Measurements from ENCODE around the gene HOOK2. TPM values are rescaled to one million over a fixed set of nuclear protein-coding genes. Genes with fewer than 3 reads are reported as not detected.
"Not testable (repeated sequence)": the region's sequence is repeated elsewhere in the genome, so short reads cannot be mapped to it uniquely, and the experiment has no call there.

The HOOK2 gene
- total RNA-seq, 1 experiment from 2014 or later: 17.8 TPM

- in situ Hi-C loops (cut with HindIII; ENCODE audit: low pct_unique_long_range_greater_than_20kb, low sequenced_read_pairs): no loop called here
- DNase-seq (ENCODE audit: low read depth): peak; percentile 30
Measured at GRCh38 chr19:12733369-12734214, 41.8 kb downstream of the HOOK2 start.

GRCh38 chr19:12731337-12731736 is 44.0 kb downstream of the HOOK2 start:
- DNase-seq (ENCODE audit: low read depth): no peak
- in situ Hi-C loops (cut with HindIII; ENCODE audit: low pct_unique_long_range_greater_than_20kb, low sequenced_read_pairs): no loop called here

DNA sequence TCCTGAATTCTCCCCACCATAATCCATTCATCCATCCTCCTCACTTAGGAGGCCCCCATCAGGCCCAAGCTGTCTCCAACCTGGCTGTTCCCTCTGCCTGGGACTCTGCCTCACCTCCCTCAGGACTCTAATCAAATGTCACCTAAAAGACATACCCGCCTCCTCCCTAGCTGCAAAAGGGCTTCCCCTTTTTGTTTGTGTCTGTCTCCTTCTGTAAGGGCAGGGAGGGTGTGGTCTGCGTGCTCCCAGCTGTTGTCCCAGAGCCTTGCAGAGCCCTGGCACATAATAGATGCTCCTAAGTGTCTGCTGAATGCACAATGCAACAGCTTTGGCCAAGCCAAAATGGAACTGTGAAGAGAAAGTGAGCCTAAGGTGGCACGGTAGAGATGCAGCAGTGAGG is 45.3 kb downstream of the HOOK2 start:
- in situ Hi-C loops (cut with HindIII; ENCODE audit: low pct_unique_long_range_greater_than_20kb, low sequenced_read_pairs): no loop called here
- DNase-seq (ENCODE audit: low read depth): no peak

DNA sequence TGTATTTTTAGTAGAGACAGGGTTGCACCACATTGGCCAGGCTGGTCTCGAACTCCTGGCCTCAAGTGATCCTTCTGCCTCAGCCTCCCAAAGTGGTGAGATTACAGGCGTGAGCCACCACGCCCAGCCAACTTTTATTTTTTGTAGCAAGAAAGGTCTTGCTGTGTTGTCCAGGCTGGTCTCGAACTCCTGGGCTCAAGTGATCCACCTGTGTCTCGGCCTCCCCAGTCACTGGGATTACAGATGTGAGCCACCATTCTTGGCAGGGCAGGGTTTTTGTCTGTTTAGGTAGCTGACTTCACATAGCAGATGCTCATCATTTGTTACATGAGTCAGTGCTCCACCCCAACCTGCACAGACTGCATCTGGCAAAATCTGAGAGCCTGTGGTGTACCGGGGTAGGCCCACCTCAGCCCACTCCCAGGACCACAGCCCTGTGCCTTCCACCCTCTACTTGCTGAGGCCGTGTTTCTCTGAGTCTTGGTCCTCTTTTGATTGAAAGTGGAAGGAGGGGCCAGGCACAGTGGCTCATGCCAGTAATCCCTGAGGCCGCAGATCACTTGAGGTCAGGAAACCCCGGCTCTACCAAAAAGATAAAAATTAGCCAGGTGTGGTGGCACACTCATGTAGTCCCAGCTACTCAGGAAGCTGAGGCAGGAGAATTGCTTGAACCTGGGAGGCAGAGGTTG is 47.5 kb downstream of the HOOK2 start:
- no peak for DNase-seq (ENCODE audit: low read depth)
- in situ Hi-C loops (cut with HindIII; ENCODE audit: low pct_unique_long_range_greater_than_20kb, low sequenced_read_pairs): no loop called here

- no peak for DNase-seq (ENCODE audit: low read depth)
- in situ Hi-C loops (cut with HindIII; ENCODE audit: low pct_unique_long_range_greater_than_20kb, low sequenced_read_pairs): no loop called here
Measured at GRCh38 chr19:12726988-12727316, 48.4 kb downstream of the HOOK2 start.

DNA sequence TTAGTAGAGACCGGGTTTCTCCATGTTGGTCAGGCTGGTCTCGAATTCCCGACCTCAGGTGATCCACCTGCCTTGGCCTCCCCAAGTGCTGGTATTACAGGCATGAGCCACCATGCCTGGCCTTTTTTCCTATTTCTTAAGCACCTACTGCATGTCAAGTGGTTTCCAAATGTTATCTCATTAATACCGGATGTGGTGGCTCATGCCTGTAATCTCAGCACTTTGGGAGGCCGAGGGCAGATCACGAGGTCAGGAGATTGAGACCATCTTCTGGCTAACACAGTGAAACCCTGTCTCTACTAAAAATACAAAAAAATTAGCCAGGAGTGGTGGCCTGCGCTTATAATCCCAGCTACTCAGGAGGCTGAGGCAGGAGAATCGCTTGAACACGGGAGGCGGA is 49.7 kb downstream of the HOOK2 start:
- in situ Hi-C loops (cut with HindIII; ENCODE audit: low pct_unique_long_range_greater_than_20kb, low sequenced_read_pairs); DNase-seq (ENCODE audit: low read depth): not testable (repeated sequence)

DNA sequence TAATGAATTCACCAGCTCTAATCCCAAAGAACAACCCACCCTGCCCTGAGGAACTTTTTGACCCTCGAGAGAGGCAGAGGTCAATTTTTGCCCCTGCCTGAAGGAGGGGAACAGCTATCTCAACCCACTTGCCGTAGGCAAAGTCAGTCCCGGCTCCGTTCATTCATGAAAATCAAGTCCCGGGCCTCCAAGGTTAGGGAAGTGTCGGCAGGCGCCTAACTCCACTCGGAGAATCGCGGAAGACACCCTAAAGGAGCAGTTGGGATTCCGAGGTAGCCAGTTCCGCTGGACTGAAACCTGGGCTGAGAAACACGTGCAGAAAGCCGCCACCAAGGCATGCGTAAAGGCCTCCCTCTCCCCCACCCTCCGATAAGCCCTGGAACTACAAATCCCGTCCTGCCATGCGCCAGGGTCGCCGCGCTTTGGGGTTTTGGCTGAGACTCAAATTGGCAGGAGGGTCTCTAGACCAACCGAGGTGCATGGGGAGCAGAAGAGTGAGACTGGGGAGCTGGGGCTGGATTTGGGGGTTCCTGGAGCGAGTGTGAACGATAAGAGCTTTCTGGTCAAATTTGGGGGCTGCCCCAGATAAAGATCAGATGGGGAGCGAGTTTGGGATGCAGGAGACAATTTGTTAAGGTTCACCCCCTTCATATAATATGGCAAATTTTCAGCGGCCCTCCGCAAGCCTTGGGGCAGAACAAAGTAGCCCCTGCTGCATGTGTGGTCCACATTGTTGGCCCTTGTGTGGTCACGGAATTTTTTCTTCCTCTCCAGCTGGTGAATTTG is 51.5 kb downstream of the HOOK2 start, which contains the start of gene TNPO2:
Gene TNPO2, minus strand, starts transcription at position 292 of the 786 bp plus-strand sequence. CDS start 2,955 bp downstream, outside the sequence.
- in situ Hi-C loops (cut with HindIII; ENCODE audit: low pct_unique_long_range_greater_than_20kb, low sequenced_read_pairs): no loop called here
- peak; percentile 66 for DNase-seq (ENCODE audit: low read depth)

GRCh38 chr19:12723381-12723640 is 52.0 kb downstream of the HOOK2 start:
- in situ Hi-C loops (cut with HindIII; ENCODE audit: low pct_unique_long_range_greater_than_20kb, low sequenced_read_pairs): no loop called here

GRCh38 chr19:12722566-12723380 is 52.6 kb downstream of the HOOK2 start:
- peak; percentile 95 for DNase-seq (ENCODE audit: low read depth)
- in situ Hi-C loops (cut with HindIII; ENCODE audit: low pct_unique_long_range_greater_than_20kb, low sequenced_read_pairs): no loop called here

More at GRCh38 chr19:12723381-12723640, 52.0 kb downstream of the HOOK2 start:
- no peak for DNase-seq (ENCODE audit: low read depth)

DNA sequence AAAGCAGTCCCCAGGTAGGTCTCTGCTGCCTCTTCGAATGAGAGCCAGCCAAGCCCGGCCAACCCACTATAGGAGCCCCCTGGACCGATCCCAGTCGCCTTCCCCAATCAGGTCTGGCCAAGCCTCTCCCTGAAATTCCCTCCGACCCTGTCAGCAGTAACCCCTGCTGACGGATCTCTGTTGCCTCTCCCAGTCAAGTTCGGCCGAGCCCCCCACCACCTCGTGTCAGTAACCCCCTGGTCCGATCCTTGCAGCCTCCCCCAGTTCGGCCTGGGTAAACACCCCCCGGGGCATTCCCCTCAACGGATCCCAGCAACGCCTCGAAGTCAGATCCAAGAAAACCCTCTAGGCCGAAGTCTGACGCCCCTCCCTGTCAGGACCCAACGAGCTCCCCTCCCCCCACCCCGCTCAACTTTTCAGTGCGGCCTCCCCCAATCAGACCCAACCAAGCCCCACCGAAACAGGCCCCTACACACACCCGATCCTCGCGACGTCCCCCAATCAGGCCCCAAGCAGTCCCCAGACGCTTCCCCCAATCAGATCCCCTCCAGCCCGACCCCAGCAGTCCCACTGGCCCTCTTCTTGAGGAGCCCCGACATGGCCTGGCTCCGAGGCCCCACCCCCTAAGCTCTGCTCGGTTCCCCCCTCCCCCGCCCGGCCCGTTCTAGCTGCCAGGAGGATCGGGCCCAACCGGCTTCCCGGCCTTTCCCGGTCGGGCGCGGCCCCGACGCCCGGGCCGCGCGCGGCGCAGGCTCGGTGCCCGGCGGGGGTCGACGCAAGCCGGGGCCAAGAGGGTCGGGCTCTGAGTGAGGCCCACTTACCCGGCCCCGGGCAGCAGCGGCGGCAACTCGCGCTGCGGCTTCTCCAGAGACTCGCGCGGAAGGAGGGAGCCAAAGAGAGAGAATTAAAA is 53.4 kb downstream of the HOOK2 start:
- no peak for DNase-seq (ENCODE audit: low read depth)
- in situ Hi-C loops (cut with HindIII; ENCODE audit: low pct_unique_long_range_greater_than_20kb, low sequenced_read_pairs): no loop called here

GRCh38 chr19:12720851-12721655 is 54.3 kb downstream of the HOOK2 start:
- in situ Hi-C loops (cut with HindIII; ENCODE audit: low pct_unique_long_range_greater_than_20kb, low sequenced_read_pairs): no loop called here
- DNase-seq (ENCODE audit: low read depth): no peak

- no peak for DNase-seq (ENCODE audit: low read depth)
- in situ Hi-C loops (cut with HindIII; ENCODE audit: low pct_unique_long_range_greater_than_20kb, low sequenced_read_pairs): no loop called here
Measured at GRCh38 chr19:12720296-12720695, 55.1 kb downstream of the HOOK2 start.

- DNase-seq (ENCODE audit: low read depth): no peak
- in situ Hi-C loops (cut with HindIII; ENCODE audit: low pct_unique_long_range_greater_than_20kb, low sequenced_read_pairs): no loop called here
Measured at GRCh38 chr19:12715929-12716328, 59.4 kb downstream of the HOOK2 start.

DNA sequence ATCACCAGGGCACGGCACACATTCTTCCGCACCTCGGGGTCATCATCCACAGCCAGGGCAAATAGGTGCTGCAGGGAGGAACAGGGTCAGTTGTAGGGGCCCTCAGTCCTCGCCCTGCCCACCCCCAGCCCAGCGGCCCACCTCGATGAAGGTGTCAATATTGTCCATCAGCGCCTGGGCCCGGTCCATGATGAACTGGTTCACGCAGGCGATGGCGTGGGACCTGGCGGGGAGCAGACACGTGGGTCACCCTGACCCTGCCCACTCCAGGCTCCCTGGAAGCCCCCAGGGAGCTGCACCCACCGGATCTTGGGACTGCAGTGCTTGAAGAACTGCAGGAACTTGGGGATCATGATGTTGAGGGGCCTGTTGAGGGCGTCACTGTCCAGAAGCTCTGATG is 60.2 kb downstream of the HOOK2 start:
- no peak for DNase-seq (ENCODE audit: low read depth)
- in situ Hi-C loops (cut with HindIII; ENCODE audit: low pct_unique_long_range_greater_than_20kb, low sequenced_read_pairs): no loop called here

DNA sequence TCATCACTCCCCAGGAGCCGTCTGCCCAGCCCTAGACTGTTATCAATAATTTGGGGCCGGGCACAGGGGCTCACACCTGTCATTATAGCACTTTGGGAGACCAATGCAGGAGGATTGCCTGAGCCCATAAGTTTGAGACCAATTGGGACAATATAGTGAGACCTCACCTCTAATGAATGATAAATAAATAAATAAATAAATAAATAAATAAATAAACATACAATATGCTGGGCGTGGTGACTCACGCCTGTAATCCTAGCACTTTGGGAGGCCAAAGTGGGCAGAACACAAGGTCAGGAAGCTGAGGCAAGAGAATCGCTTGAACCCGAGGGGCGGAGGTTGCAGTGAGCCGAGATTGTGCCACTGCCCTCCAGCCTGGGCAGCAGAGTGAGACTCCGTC is 62.0 kb downstream of the HOOK2 start:
- DNase-seq (ENCODE audit: low read depth); in situ Hi-C loops (cut with HindIII; ENCODE audit: low pct_unique_long_range_greater_than_20kb, low sequenced_read_pairs): not testable (repeated sequence)
